GM21717 (cell line): ENCODE results near the gene OR2V2.
"Not testable (repeated sequence)": the region's sequence is repeated elsewhere in the genome, so short reads cannot be mapped to it uniquely, and the experiment has no call there.

Experiments
- ATAC-seq: cut with Tn5 transposase; IDR thresholded peaks from one replicate; pipeline ENCODE4 v1.9.1; 2021; ENCODE audit warnings: mild to moderate bottlenecking, moderate library complexity; ENCODE audit not compliant: unreplicated experiment

OR2V2 gene

DNA sequence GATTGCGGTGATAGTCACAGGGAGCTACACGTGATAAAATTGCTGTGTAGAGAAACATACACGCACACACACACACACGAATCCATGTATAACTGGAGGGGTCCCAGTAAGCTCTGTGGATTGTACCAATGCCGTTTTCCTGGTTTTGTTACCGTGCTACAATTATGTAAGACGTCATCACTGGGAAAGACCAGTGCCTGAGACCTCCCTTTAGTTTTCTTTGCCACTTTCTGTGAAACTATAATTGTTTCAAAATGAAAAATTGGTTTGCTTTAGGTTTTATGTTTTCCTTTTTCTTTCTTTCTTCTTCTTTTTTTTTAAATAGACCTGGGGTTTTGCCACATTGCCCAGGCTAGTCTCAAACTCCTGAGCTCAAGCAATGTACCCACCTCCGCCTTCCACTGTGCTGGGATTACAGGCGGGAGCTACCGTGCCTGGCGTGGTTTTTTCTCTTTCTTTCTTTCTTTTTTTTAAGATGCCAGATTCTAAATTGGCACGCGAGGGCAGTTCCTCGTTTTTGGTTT, 21.3 kb downstream of the OR2V2 start:
- ATAC-seq, result no peak

DNA sequence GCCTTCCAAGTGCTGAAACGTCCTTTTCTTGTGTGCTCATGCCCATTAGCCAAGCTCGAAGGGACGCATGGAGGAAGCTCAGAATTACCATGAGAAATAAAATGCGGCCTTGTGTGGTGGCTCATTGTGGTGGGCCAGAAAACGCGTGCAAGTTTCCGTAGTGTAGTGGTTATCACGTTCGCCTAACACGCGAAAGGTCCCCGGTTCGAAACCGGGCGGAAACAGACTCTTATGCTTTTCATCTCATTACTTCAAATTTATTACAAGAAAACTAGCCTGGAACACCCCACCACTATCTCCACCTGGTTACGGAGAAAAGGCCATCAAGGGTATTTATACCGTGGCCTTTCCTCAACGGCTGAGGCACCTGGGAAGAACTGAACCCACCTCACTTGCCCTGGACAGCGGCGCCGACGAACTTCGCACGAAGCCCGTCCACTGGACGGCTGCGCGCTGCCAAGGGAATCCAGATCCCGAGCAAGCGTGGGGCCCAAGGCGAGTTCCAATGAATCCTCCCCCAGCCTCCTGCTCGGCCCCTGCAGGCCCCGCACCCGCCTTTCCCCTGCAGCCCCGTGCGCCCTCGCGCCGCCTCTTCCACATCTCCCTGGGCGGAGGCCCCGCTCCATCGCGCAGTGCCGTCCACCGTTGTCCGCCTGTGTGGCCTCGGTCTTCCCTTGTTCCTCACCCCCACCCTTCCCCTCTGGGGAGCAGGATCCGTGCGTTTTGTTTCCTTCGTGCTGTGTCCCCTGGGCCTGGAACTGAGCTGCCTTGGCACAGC, 22.3 kb downstream of the OR2V2 start:
- ATAC-seq, result not testable (repeated sequence)

GRCh38 chr5:181170237-181170825, 22.9 kb downstream of the OR2V2 start:
- no peak for ATAC-seq

GRCh38 chr5:181170996-181171395, 23.6 kb downstream of the OR2V2 start:
- no peak for ATAC-seq

- no peak for ATAC-seq
Measured at GRCh38 chr5:181171782-181172181, 24.4 kb downstream of the OR2V2 start.

GRCh38 chr5:181173027-181173419, 25.6 kb downstream of the OR2V2 start:
- ATAC-seq, result peak; percentile 30

- peak; percentile 44 for ATAC-seq
Measured at GRCh38 chr5:181173420-181174342, 26.3 kb downstream of the OR2V2 start.

DNA sequence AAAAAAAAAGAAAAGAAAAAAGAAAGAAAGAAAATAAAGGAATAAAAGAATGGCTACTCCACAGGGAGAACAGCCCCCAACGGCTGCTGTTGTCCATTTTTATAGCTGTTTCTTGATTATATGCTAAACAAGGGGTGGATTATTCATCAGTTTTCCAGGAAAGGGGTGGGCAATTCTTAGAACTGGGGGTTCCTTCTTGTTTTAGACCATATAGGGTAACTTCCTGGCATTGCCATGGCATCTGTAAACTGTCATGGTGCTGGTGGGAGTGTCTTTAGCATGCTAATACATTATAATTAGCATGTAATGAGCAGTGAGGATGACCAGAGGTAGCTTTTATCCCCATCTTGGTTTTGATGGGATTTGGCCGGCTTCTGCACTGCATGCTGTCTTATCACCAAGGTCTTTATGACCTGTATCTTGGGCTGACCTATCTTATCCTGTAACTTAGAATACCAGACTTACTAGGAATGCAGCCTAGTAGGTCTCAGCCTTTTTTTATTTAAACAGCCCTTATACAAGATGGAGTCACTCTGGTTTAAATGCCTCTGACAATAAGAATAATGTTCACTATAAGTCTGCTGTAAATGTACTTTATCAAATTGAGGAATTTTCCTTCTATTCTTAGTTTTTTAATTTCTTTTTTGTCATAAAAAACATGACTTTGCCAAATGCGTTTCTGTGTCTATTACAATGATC, 29.0 kb downstream of the OR2V2 start:
- ATAC-seq, result no peak

- ATAC-seq, result not testable (repeated sequence)
Measured at GRCh38 chr5:181177559-181177958, 30.2 kb downstream of the OR2V2 start.

- peak; percentile 61 for ATAC-seq
Measured at GRCh38 chr5:181181650-181182565, 34.5 kb downstream of the OR2V2 start.

- ATAC-seq, result no peak
Measured at GRCh38 chr5:181182651-181183050, 35.3 kb downstream of the OR2V2 start.

GRCh38 chr5:181184845-181185216, 37.4 kb downstream of the OR2V2 start:
- no peak for ATAC-seq

GRCh38 chr5:181185560-181185959, 38.2 kb downstream of the OR2V2 start:
- ATAC-seq, result no peak

- no peak for ATAC-seq
Measured at GRCh38 chr5:181186022-181186421, 38.6 kb downstream of the OR2V2 start.

- ATAC-seq, result no peak
Measured at GRCh38 chr5:181186986-181187499, 39.7 kb downstream of the OR2V2 start.

DNA sequence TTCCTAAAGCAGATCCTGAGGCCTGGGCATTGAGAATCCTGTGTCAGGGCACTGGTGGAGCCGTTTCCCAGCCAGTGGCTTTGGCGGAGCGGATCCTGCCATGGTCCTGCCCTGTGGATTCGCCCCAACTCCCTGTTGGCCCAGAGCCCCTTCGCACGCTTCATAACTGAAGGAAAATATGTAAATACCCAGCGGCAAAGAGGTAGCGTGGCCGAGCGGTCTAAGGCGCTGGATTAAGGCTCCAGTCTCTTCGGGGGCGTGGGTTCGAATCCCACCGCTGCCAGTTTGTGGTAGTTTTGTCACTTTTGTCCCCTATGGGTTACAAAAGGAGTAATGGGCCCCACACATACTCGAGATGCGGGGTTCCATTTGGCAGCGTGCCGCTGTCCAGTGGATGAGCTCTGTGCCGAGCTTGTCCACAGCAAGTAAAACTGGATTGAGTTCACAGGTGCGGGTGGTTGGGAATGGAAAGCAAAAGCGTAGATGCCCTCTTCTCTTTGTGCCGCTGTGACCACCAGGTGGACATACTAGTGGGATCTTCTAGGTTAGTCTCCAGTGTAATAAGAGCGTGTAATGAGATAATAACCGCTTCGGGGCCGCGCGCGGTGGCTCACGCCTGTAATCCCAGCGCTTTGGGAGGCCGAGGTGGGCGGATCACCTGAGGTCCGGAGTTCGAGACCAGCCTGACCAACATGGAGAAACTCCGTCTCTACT, 40.3 kb downstream of the OR2V2 start:
- no peak for ATAC-seq

DNA sequence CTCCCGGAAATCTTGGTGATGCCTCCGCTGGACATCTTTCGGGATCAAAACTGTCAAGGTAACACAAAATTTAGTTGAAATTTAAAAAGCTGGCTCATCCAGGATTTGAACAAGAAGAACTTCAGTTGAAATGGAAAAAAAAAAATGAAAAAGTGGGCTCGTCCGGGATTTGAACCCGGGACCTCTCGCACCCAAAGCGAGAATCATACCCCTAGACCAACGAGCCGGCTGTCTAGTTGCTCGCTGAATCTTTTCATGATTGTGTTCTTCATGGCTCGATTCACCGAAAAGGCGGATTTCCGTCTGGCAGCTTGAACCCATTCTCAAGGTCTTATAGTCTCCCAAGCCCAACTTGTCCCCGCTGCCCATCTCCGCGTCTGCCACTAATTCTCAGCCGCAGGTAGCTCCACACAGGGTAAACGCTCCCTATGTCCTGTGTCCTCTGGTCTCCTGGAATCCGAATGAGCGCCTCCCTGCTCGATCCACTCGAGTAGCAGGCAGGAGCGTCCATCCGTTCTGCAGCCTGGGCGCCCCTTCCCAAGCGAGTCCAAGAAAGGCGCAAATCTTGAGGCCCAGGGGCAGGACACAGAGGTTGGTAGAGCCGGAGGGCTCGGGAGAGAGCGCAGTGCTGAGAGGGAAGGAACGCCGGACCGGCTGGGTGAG, 41.4 kb downstream of the OR2V2 start:
- ATAC-seq, result no peak

- no peak for ATAC-seq
Measured at GRCh38 chr5:181189363-181189961, 42.1 kb downstream of the OR2V2 start.
